GM06990 (cell line): ENCODE data around the gene MIEF2.
"Not testable (repeated sequence)": the region's sequence is repeated elsewhere in the genome, so short reads cannot be mapped to it uniquely, and the experiment has no call there.

Source experiments
- DNase-seq: peaks from one replicate; pipeline ENCODE4 v3.0.0-alpha.2; 2011; ENCODE audit not compliant: insufficient read length; ENCODE audit errors: extremely low read depth
- H3K27me3 ChIP-seq: replicated peaks from 2 replicates; pipeline ENCODE4 v1.6.0; 2011; ENCODE audit warnings: low read length; ENCODE audit not compliant: control insufficient read depth, insufficient read depth
- H3K36me3 ChIP-seq: 2 replicates; pipeline ENCODE4 v1.5.1; 2011; ENCODE audit warnings: low read length; ENCODE audit not compliant: control insufficient read depth, insufficient read depth
- H3K4me3 ChIP-seq: replicated peaks from 2 replicates; pipeline ENCODE4 v1.5.1; 2011; ENCODE audit warnings: low read depth, mild to moderate bottlenecking, control low read depth, low read length
- TF ChIP-seq, protein P1 (sequence below): IDR thresholded peaks from 2 replicates; pipeline ENCODE4 v1.5.1; 2011; ENCODE audit warnings: low read length, control low read depth, mild to moderate bottlenecking, inconsistent platforms; ENCODE audit not compliant: insufficient read depth, poor library complexity, severe bottlenecking

The MIEF2 gene

DNA sequence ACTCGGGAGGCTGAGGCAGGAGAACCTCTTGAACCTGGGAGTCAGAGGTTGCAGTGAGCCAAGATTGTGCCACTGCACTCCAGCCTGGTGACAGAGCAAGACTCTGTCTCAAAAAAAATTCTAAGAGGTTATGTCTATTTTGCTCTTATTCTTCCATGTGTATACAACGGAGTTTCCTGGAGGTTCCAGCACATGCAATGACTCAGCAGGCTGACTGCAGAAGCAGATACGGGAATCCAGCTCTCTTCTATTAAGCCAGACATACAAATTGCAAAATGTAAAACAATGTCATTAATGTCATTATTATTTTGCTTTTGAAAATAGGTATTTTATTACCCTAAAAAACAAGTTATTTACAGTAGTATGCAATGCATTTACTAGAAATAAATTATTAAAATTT, 18.4 kb downstream of the MIEF2 start:
- no peaks in the 10 kb centered on the region for H3K27me3 ChIP-seq
- no peak overlapping the region for H3K4me3 ChIP-seq
- peaks cover 46% of the 10 kb centered on the region for H3K36me3 ChIP-seq
- no peak for DNase-seq
- TF ChIP-seq, protein P1, sequence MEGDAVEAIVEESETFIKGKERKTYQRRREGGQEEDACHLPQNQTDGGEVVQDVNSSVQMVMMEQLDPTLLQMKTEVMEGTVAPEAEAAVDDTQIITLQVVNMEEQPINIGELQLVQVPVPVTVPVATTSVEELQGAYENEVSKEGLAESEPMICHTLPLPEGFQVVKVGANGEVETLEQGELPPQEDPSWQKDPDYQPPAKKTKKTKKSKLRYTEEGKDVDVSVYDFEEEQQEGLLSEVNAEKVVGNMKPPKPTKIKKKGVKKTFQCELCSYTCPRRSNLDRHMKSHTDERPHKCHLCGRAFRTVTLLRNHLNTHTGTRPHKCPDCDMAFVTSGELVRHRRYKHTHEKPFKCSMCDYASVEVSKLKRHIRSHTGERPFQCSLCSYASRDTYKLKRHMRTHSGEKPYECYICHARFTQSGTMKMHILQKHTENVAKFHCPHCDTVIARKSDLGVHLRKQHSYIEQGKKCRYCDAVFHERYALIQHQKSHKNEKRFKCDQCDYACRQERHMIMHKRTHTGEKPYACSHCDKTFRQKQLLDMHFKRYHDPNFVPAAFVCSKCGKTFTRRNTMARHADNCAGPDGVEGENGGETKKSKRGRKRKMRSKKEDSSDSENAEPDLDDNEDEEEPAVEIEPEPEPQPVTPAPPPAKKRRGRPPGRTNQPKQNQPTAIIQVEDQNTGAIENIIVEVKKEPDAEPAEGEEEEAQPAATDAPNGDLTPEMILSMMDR, result no peak

DNA sequence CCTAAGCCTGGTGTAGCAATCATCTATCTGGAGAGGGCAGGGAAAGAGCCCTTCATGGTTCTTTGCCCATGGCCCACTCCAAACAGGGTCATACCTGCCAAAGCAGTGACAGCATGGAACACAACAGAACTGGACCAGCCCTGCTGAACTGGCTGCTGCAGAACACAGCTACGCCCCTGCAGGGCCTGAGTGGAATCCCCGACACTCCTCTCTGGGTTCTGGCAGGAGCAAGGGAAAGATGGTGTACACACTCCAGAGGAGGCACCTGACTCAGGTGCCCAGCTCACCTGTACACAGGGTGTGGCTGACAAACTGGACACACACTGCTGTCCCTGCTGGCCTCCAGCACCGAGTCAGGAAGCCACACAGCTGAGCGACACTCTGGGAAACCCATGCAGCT, 19.8 kb downstream of the MIEF2 start:
- Histone ChIP-seq H3K36me3 (peaks cover 48% of the 10 kb centered on the region), H3K27me3 (no peaks in the 10 kb centered on the region), H3K4me3 (no peak overlapping the region)
- TF ChIP-seq, protein P1, result no peak
- DNase-seq, result no peak

DNA sequence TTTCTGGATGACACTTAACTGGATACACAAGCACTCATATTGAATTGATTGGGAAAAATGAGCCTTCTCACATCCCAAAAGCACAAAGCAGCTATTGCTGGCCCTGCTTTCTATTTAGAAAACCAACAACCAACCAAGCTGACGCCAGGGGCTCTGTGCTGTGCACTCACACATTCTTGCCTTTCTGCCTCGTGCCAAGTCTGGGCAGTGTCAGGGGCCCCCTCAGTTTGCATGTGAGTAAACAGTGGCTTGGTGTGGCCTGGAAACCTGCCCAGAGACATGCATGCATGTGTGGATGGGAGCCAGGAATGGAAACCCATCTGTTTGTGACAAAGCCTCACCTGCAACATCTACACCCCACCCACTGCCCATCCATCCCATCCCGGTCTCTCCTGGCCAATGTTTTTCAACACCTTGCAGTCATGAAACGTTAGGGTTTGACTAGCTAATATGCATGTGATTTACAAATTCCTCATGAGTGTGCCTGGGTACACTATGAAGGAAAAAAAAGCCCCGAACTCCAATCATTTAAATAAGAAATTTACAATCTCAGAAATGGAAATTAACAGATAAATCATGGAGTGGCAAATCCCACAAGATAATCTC, 20.4 kb downstream of the MIEF2 start:
- H3K27me3 ChIP-seq, result no peaks in the 10 kb centered on the region
- no peak for DNase-seq
- TF ChIP-seq, protein P1, result no peak
- peaks cover 50% of the 10 kb centered on the region for H3K36me3 ChIP-seq
- H3K4me3 ChIP-seq, result no peak overlapping the region

- Histone ChIP-seq H3K27me3 (no peaks in the 10 kb centered on the region), H3K4me3 (no peak overlapping the region), H3K36me3 (peaks cover 45% of the 10 kb centered on the region)
- DNase-seq, result no peak
- TF ChIP-seq, protein P1, result no peak
Measured at GRCh38 chr17:18281788-18282187, 21.3 kb downstream of the MIEF2 start.

DNA sequence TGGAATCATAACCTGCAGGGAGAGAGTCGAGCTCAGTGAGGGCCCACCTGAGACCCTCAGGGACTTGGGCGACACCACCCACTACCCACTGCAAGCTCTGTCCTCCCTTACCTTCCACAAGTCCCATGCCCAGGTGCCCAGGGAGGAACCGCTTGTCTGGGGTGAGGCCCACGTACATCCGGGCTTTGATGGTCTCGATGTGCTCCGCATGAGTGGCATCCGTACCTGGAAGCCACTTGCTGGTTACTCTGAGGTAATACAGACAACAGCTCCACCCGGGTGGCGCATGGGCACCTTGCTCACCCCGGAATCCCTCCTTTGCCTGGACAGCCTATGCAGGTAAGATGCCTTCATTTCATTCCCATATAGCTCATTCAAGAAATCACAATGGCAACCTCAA, 24.8 kb downstream of the MIEF2 start:
- H3K4me3 ChIP-seq, result no peak overlapping the region
- TF ChIP-seq, protein P1, result no peak
- peaks cover 41% of the 10 kb centered on the region for H3K36me3 ChIP-seq
- no peaks in the 10 kb centered on the region for H3K27me3 ChIP-seq
- no peak for DNase-seq

DNA sequence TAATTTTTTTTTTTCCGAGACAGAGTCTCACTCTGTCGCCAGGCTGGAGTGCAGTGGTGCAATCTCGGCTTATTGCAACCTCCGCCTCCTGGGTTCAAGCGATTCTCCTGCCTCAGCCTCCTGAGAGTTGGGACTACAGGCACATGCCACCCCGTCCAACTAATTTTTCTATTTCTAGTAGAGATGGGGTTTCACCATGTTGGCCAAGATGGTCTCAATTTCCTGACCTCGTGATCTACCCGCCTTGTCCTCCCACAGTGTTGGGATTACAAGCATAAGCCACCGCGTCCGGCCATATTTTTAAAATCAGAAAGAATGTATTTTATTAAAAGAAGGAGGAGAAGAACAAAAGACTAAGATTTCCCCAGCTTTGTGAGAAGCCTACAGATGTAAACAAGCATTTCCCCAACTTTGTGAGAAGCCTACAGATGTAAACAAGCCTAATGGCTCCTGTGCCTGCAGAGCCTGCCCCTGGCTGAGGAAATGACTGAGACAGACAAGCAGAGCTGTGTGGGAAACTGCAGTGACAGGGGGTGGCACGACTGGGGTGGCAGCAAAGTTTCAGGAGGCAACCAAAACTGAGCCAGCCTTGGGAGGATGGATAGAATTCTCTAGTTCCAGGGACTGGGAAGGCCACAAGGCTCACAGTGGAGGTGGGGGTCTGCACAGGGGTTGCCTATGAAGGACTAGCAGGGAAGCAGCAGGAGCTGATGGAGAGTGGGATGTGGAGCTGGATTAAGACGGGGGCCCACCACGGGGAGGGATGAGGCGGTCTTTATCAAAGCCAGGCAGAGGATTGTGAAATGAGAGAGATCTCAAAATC, 31.5 kb downstream of the MIEF2 start:
- H3K27me3 ChIP-seq, result no peaks in the 10 kb centered on the region
- H3K36me3 ChIP-seq, result peaks cover 31% of the 10 kb centered on the region
- no peak for DNase-seq
- TF ChIP-seq, protein P1, result no peak
- H3K4me3 ChIP-seq, result no peak overlapping the region

GRCh38 chr17:18298061-18298460, 37.6 kb downstream of the MIEF2 start:
- not testable (repeated sequence) for DNase-seq, H3K27me3 ChIP-seq, H3K4me3 ChIP-seq
- peaks cover 24% of the 10 kb centered on the region for H3K36me3 ChIP-seq
